ENCODE results near the gene SIAH1. TPM values are rescaled to one million over a fixed set of nuclear protein-coding genes. Genes with fewer than 3 reads are reported as not detected.

Gene SIAH1
- total and polyA plus RNA-seq, 2 of the 8 experiments (the other 6 are each of a cell fraction or from before 2014, with no cell fraction given), result 19.5 to 33.9 TPM

DNA sequence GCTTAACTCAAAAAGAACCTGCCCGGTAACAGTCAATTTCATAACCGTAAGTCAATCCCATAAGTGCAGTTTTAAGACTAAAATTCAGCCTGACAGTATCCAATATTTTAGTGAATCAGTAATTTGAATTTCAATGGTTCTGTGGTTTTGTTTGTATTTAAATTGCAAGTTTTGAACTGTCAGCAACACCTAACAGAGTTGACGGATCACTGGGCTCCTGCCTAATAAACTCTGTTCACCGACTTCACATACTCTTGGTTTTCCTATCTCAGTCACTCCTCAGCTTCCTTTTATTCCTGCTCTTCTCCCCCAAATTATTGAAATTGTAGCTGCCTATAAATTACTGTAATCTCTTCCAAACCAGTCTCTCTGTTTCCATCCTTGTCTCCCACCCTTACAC, 12.5 kb downstream of the SIAH1 start:
- Histone ChIP-seq H4K20me1 (replicated peaks in 1 of 2; ENCODE audit: control insufficient read depth in 1 of 2, insufficient read depth in 2 of 2, low read length in 2 of 2) (peaks cover 14 to 19% of the 10 kb centered on the region in 2 experiments), H3K4me1 (replicated peaks in 1 of 4; ENCODE audit: control insufficient read depth in 3 of 4, insufficient read depth in 4 of 4, low read length in 3 of 4) (peaks cover 0 to 6% (median 4%) of the 10 kb centered on the region in 4 experiments; a peak in 4 of 7 replicates), H2BK20ac (ENCODE audit: low read length) (no peak overlapping the region), H2BK15ac (ENCODE audit: low read length) (no peak overlapping the region), H3K14ac (ENCODE audit: insufficient read length) (no peak overlapping the region), H2BK12ac (ENCODE audit: low read depth, low read length) (no peak overlapping the region), H2BK5ac (ENCODE audit: low read depth, low read length) (no peak overlapping the region), H4K8ac (ENCODE audit: extremely low read depth, insufficient read depth, low read length) (no peak overlapping the region), H3K23ac (ENCODE audit: insufficient read length) (no peak overlapping the region), H3K27me3 (replicated peaks in 1 of 4; ENCODE audit: control insufficient read depth in 3 of 4, extremely low read depth in 1 of 4, insufficient read depth in 3 of 4, low read length in 3 of 4) (no peaks in the 10 kb centered on the region), H3K27ac (ENCODE audit: low read depth, low read length) (no peak overlapping the region), H3K4me2 (ENCODE audit: insufficient read depth in 1 of 2, low read depth in 2 of 2, low read length in 2 of 2) (no peak overlapping the region), H3K4me3 (ENCODE audit: extremely low read depth in 1 of 4, insufficient read depth in 2 of 4, low read depth in 3 of 4, low read length in 4 of 4) (no peak overlapping the region), H4K91ac (replicated peaks; ENCODE audit: insufficient read length, low read length) (no peak overlapping the region), H3K79me2 (ENCODE audit: control insufficient read depth in 1 of 2, insufficient read depth in 2 of 2, low read length in 2 of 2) (peaks cover 14 to 100% of the 10 kb centered on the region in 2 experiments), H3K36me3 (ENCODE audit: control insufficient read depth in 2 of 4, insufficient read depth in 4 of 4, low read length in 3 of 4) (no peaks in the 10 kb centered on the region), H3K23me2 (ENCODE audit: low read depth, low read length) (no peaks in the 10 kb centered on the region), H3K9ac (replicated peaks in 1 of 4; ENCODE audit: extremely low read depth in 1 of 4, low read depth in 3 of 4, low read length in 3 of 4) (no peak overlapping the region), H3K56ac (replicated peaks; ENCODE audit: insufficient read length, low read depth, low read length) (no peak overlapping the region), H3K4ac (replicated peaks; ENCODE audit: insufficient read length, low read depth, low read length) (no peak overlapping the region), H3K9me3 (ENCODE audit: insufficient read depth in 2 of 2, low read depth in 1 of 2, low read length in 1 of 2) (no peaks in the 10 kb centered on the region), H3K18ac (ENCODE audit: extremely low read depth, low read length) (no peak overlapping the region), H2BK120ac (replicated peaks; ENCODE audit: low read depth, low read length) (no peak overlapping the region), H4K5ac (ENCODE audit: insufficient read length, low read depth, low read length) (no peak overlapping the region), H2AFZ (ENCODE audit: low read length) (no peak overlapping the region), H3K79me1 (ENCODE audit: low read depth, low read length) (peaks cover 7% of the 10 kb centered on the region), H2AK5ac (ENCODE audit: low read depth, low read length) (no peak overlapping the region)
- WGBS, 2 experiments (ENCODE audit: extremely low coverage in 1 of 2, insufficient coverage in 1 of 2, insufficient read length in 1 of 2, insufficient replicate concordance in 2 of 2, low coverage in 1 of 2, low lambda C conversion rate in 2 of 2, missing lambda C conversion rate in 1 of 2), result 93% methylated on average over 4 of the region's 4 CpGs; no CpG with 5 or more reads in 1 of the 2 experiments
- POLR2A ChIA-PET (ENCODE audit: partially characterized antibody), result interaction anchor here (3.2 to 11.9 kb wide), 3 partner anchors 5 to 14 kb away, joined by 11 to 156 read pairs (median 52); partner anchors contain the start of gene SIAH1
- CTCF ChIA-PET (ENCODE audit: partially characterized antibody), result no interaction called here
- DNase-seq (ENCODE audit: low read depth in 1 of 2, low spot score in 2 of 2), result no peak
- FAIRE-seq, result no peak
- no peak for TF ChIP-seq TEAD4 (IDR thresholded peaks at IDR 0.05; ENCODE audit: low read depth, low read length)
- TF ChIP-seq NANOG (IDR thresholded peaks at IDR 0.05; ENCODE audit: insufficient read depth, low read depth, low read length, poor library complexity, severe bottlenecking), result no peak
- TF ChIP-seq BCL11A (IDR thresholded peaks at IDR 0.05; ENCODE audit: low read depth in 2 of 2, low read length in 2 of 2), result no peak
- TF ChIP-seq TCF12 (IDR thresholded peaks at IDR 0.05; ENCODE audit: low read depth, low read length), result no peak
- TF ChIP-seq SIRT6 (IDR thresholded peaks at IDR 0.05; ENCODE audit: low read length), result no peak
- no peak for TF ChIP-seq SRF (IDR thresholded peaks at IDR 0.05; ENCODE audit: low read depth, low read length)
- TF ChIP-seq SUZ12 (IDR thresholded peaks at IDR 0.05; ENCODE audit: low read length), result no peak
- TF ChIP-seq RAD21 (IDR thresholded peaks at IDR 0.05 in 1 of 2, conservative IDR thresholded peaks at IDR 0.05 in 1 of 2; ENCODE audit: low read depth in 2 of 2, low read length in 2 of 2), result no peak
- TF ChIP-seq PHF8 (conservative IDR thresholded peaks at IDR 0.05; ENCODE audit: low read depth, low read length), result no peak
- TF ChIP-seq JUN (IDR thresholded peaks at IDR 0.05; ENCODE audit: low read depth, low read length), result no peak
- TF ChIP-seq SAP30 (IDR thresholded peaks at IDR 0.05; ENCODE audit: insufficient read depth, insufficient replicate concordance, low read length), result no peak
- no peak for TF ChIP-seq MAFK (IDR thresholded peaks at IDR 0.05; ENCODE audit: low read depth, low read length)
- no peak for TF ChIP-seq BACH1 (IDR thresholded peaks at IDR 0.05; ENCODE audit: low read length)
- no peak for TF ChIP-seq TAF7 (optimal IDR thresholded peaks at IDR 0.05; ENCODE audit: borderline replicate concordance, low read depth, low read length)

Measured in H1 (cell line).